HG03175 (cell line): ENCODE results near the gene TCAP.
A peak's percentile ranks its signal among the peaks of the same experiment; 100 is the strongest.
"Not testable (repeated sequence)": the region's sequence is repeated elsewhere in the genome, so short reads cannot be mapped to it uniquely, and the experiment has no call there.

ENCODE experiments used
- ATAC-seq: cut with Tn5 transposase; IDR thresholded peaks from one replicate; pipeline ENCODE4 v1.9.1; 2021; ENCODE audit warnings: mild to moderate bottlenecking, moderate library complexity; ENCODE audit not compliant: unreplicated experiment

Gene TCAP

GRCh38 chr17:39678340-39679116 lies 13.4 kb downstream of the TCAP start:
- no peak for ATAC-seq

GRCh38 chr17:39679521-39680192 lies 14.5 kb downstream of the TCAP start:
- ATAC-seq, result no peak

- no peak for ATAC-seq
Observed at GRCh38 chr17:39683295-39683939, 18.3 kb downstream of the TCAP start.

GRCh38 chr17:39684369-39685192 lies 19.4 kb downstream of the TCAP start:
- no peak for ATAC-seq

GRCh38 chr17:39687101-39687545 lies 22.0 kb downstream of the TCAP start:
- ATAC-seq, result no peak

GRCh38 chr17:39687546-39688474 lies 22.7 kb downstream of the TCAP start, which contains the start of gene PGAP3:
Gene PGAP3, minus strand, starts transcription at chr17:39688057. Its CDS starts 43 bp downstream, at chr17:39688014.
- ATAC-seq, result peak; percentile 88

GRCh38 chr17:39688475-39688835 lies 23.3 kb downstream of the TCAP start:
- ATAC-seq, result no peak

- no peak for ATAC-seq
Observed at GRCh38 chr17:39688945-39689344, 23.8 kb downstream of the TCAP start.

- ATAC-seq, result no peak
Observed at GRCh38 chr17:39694593-39694992, 29.4 kb downstream of the TCAP start.

- no peak for ATAC-seq
Observed at GRCh38 chr17:39695089-39695474, 29.9 kb downstream of the TCAP start.

GRCh38 chr17:39696731-39697130 lies 31.6 kb downstream of the TCAP start:
- ATAC-seq, result no peak

GRCh38 chr17:39697961-39698360 lies 32.8 kb downstream of the TCAP start:
- no peak for ATAC-seq

- not testable (repeated sequence) for ATAC-seq
Observed at GRCh38 chr17:39699157-39699817, 34.1 kb downstream of the TCAP start.

- ATAC-seq, result no peak
Observed at GRCh38 chr17:39699818-39700147, 34.6 kb downstream of the TCAP start, which contains the start of gene ERBB2. Gene ERBB2, plus strand, starts transcription at chr17:39700064. Its CDS starts 175 bp downstream, at chr17:39700239.

GRCh38 chr17:39700148-39700987 lies 35.2 kb downstream of the TCAP start:
- ATAC-seq, result no peak

GRCh38 chr17:39701012-39701783 lies 36.0 kb downstream of the TCAP start:
- ATAC-seq, result no peak

- ATAC-seq, result no peak
Observed at GRCh38 chr17:39701784-39702422, 36.8 kb downstream of the TCAP start.
